ENCODE data around the gene C1QB.

GRCh38 chr1:22650089-22650693 is 2.8 kb upstream of the C1QB start:
- TF ChIP-seq CTCF (IDR thresholded peaks at IDR 0.05; ENCODE audit: low read depth, low read length, missing input control), result no peak
- no peak for TF ChIP-seq YY1 (IDR thresholded peaks at IDR 0.05)
- TF ChIP-seq EGR1 (IDR thresholded peaks at IDR 0.05; ENCODE audit: low read depth in 2 of 2), result no peak

All from liver (tissue), 3 donors.